SK-MEL-5 (cell line): ENCODE measurements around the gene ABCC6. TPM values are rescaled to one million over a fixed set of nuclear protein-coding genes. Genes with fewer than 3 reads are reported as not detected.
"Not testable (repeated sequence)": the region's sequence is repeated elsewhere in the genome, so short reads cannot be mapped to it uniquely, and the experiment has no call there.

Source experiments
- DNase-seq: peaks from one replicate; pipeline ENCODE4 v3.0.0-alpha.2; 2016; ENCODE audit warnings: low read depth, low spot score
- in situ Hi-C: cut with HindIII; loops from 2 replicates; pipeline ENCODE4 v1.10.0; 2016; ENCODE audit warnings: low sequenced_read_pairs, high pct_unique_total_duplicates, low pct_unique_long_range_greater_than_20kb
- total RNA-seq: library from RNA; depleted of rRNA; stranded (reverse); fragments of >200 nt; shearing (Covaris generic); gene quantifications from 2 replicates; pipeline ENCODE4 v1.2.3, GENCODE V29; 2014

The ABCC6 gene
- total RNA-seq, 1 experiment from 2014 or later = not detected

- DNase-seq = no peak
- in situ Hi-C loops = no loop called here
Observed at GRCh38 chr16:16175296-16175695, 48.0 kb downstream of the ABCC6 start.

- DNase-seq = no peak
- in situ Hi-C loops = no loop called here
Observed at GRCh38 chr16:16172991-16173390, 50.3 kb downstream of the ABCC6 start.

- DNase-seq = no peak
- in situ Hi-C loops = no loop called here
Observed at GRCh38 chr16:16171332-16171919, 51.9 kb downstream of the ABCC6 start.

- no peak for DNase-seq
- in situ Hi-C loops = no loop called here
Observed at GRCh38 chr16:16169615-16170014, 53.7 kb downstream of the ABCC6 start.

GRCh38 chr16:16168431-16168830 is 54.9 kb downstream of the ABCC6 start:
- DNase-seq = no peak
- in situ Hi-C loops = no loop called here

GRCh38 chr16:16167927-16168326 is 55.4 kb downstream of the ABCC6 start:
- in situ Hi-C loops = no loop called here

GRCh38 chr16:16166949-16167348 is 56.3 kb downstream of the ABCC6 start:
- peak; percentile 32 for DNase-seq
- in situ Hi-C loops = no loop called here

More at GRCh38 chr16:16167927-16168326, 55.4 kb downstream of the ABCC6 start:
- no peak for DNase-seq

- no peak for DNase-seq
Observed at GRCh38 chr16:16166085-16166484, 57.2 kb downstream of the ABCC6 start.

GRCh38 chr16:16164243-16164642 is 59.1 kb downstream of the ABCC6 start:
- in situ Hi-C loops = no loop called here

More at GRCh38 chr16:16166085-16166484, 57.2 kb downstream of the ABCC6 start:
- in situ Hi-C loops = no loop called here

GRCh38 chr16:16163571-16163970 is 59.7 kb downstream of the ABCC6 start:
- peak; percentile 84 for DNase-seq
- in situ Hi-C loops = no loop called here

More at GRCh38 chr16:16164243-16164642, 59.1 kb downstream of the ABCC6 start:
- no peak for DNase-seq

GRCh38 chr16:16163109-16163508 is 60.2 kb downstream of the ABCC6 start:
- no peak for DNase-seq
- in situ Hi-C loops = no loop called here

GRCh38 chr16:16162591-16162990 is 60.7 kb downstream of the ABCC6 start:
- in situ Hi-C loops = no loop called here
- DNase-seq = no peak

GRCh38 chr16:16161840-16162239 is 61.5 kb downstream of the ABCC6 start:
- DNase-seq, in situ Hi-C loops: not testable (repeated sequence)

GRCh38 chr16:16161319-16161718 is 62.0 kb downstream of the ABCC6 start:
- in situ Hi-C loops = no loop called here
- no peak for DNase-seq

GRCh38 chr16:16159662-16160061 is 63.6 kb downstream of the ABCC6 start:
- no peak for DNase-seq
- in situ Hi-C loops = no loop called here

GRCh38 chr16:16158741-16159374 is 64.4 kb downstream of the ABCC6 start:
- no peak for DNase-seq
- in situ Hi-C loops = no loop called here

- in situ Hi-C loops = no loop called here
- DNase-seq = no peak
Observed at GRCh38 chr16:16158082-16158658, 65.1 kb downstream of the ABCC6 start.

GRCh38 chr16:16157166-16157565 is 66.1 kb downstream of the ABCC6 start:
- DNase-seq = no peak
- in situ Hi-C loops = no loop called here

GRCh38 chr16:16155234-16155633 is 68.1 kb downstream of the ABCC6 start:
- in situ Hi-C loops = no loop called here
- DNase-seq = no peak
